CD4-positive, alpha-beta T cell treated with Interleukin-1 beta for 1 hour (primary cell): Measurements from ENCODE around the gene ALKAL2.
"Not testable (repeated sequence)": the region's sequence is repeated elsewhere in the genome, so short reads cannot be mapped to it uniquely, and the experiment has no call there.

ENCODE experiments used
- DNase-seq, 2 donors: peaks; one replicate each; pipeline ENCODE4 v3.0.0-alpha.2; 2020 to 2022

The ALKAL2 gene, protein sequence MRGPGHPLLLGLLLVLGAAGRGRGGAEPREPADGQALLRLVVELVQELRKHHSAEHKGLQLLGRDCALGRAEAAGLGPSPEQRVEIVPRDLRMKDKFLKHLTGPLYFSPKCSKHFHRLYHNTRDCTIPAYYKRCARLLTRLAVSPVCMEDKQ

GRCh38 chr2:287911-288757, at the start of gene ALKAL2:
ALKAL2 (minus strand) TSS chr2:288091; CDS start chr2:287835, 256 bp downstream.
- no peak for DNase-seq

DNA sequence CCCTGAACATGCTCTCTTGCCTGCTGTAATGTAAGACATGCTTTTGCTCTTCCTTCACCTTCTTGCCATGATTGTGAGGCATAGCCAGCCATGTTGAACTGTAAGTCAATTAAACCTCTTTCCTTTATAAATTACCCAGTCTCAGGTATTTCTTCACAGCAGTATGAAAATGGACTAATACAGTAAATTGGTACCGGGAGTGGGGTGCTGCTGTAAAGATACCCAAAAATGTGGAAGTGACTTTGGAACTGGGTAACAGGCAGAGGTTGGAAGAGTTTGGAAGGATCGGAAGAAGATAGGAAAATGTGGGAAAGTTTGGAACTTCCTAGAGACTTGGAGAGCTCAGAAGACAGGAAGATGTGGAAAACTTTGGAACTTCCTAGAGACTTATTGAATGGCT, 49.1 kb upstream of the ALKAL2 start:
- not testable (repeated sequence) for DNase-seq

GRCh38 chr2:336360-336759, 48.5 kb upstream of the ALKAL2 start:
- DNase-seq = no peak

GRCh38 chr2:332592-332991, 44.7 kb upstream of the ALKAL2 start:
- DNase-seq = no peak

DNA sequence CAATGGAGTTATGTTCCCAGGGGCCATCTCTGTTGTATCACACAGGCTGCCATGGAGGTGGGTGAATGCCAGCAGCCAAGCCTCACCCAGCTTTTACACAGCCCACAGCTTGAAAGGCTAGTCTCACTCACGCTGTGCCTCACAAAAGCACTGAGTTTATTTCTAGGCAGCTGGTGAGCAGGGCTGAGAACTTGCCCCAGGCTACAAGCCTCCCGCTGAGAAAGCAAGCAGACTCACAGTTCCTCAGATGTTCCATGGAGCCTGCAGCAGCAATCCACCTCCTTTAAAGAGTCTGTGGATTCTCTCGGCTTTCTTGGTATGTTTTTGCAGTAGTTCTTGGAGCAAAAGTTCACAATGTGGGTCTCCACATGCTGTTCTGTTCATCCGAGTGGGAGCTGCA, 40.9 kb upstream of the ALKAL2 start:
- no peak for DNase-seq

DNA sequence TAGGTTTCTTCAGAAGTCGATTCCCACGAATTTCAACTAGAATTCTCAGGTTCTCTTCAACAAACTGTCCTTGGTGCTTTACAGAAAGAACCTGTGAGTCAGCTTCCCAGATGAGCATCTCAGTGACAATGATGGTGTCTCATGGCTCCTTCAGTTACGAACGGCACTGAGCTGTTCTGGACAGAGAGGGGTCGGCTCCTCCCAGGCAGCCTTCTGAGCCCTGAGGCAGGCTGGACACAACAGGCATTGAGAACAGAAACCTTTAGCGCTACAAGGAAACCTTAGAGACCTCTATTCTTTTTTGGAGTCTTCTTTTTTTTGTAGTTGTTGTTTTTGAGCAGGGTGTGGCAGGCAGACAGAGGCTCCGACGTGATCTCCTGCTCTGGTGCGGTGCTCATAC, 35.1 kb upstream of the ALKAL2 start:
- no peak for DNase-seq

- DNase-seq = no peak
These were observed 34.4 kb upstream of the ALKAL2 start for GRCh38 chr2:322326-322725.

DNA sequence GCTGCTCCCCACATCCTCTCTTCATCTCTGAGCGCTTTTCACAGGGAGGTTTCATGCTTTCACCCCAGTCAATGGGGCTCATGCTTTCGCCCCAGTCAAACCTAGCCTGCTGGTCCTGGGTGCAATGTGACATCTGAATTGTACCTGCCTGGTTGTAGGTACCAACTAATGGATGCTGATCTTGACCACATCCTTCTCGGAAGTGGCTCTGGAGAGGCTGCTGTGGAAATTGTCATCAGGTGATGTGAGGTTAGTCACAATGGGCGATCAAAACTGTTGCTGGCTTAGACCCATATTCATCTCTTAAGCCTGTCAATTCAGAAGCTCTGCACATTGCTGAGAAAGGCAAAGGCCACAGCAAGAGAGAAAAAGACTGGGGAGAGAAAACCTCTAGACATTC, 32.7 kb upstream of the ALKAL2 start:
- no peak for DNase-seq

DNA sequence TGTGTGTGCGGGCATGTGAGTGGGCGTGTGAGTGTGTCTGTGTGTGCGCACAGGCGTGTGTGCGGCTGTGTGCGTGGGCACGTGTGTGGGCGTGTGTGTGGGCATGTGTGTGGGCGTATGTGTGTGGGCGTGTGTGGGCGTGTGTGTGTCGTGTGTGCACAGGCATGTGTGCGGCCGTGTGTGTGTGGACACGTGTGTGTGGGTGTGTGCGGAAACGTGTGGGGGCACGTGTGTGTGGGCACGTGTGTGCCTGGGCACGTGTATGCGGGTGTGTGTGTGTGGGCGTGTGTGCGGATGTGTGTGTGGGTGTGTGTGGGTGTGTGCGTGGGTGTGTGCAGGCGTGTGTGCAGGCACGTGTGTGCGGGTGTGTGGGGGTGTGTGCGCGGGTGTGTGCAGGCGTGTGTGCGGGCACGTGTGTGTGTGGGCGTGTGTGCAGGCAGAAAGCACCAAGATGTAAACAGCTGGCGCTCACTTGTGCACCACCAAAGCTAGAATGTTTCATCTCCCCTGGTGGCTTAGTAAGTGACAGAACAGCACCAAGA, 31.2 kb upstream of the ALKAL2 start:
- no peak for DNase-seq

- peak in 1 of 2 donors; percentile 13 for DNase-seq
These were observed 29.9 kb upstream of the ALKAL2 start for GRCh38 chr2:317501-318424.

DNA sequence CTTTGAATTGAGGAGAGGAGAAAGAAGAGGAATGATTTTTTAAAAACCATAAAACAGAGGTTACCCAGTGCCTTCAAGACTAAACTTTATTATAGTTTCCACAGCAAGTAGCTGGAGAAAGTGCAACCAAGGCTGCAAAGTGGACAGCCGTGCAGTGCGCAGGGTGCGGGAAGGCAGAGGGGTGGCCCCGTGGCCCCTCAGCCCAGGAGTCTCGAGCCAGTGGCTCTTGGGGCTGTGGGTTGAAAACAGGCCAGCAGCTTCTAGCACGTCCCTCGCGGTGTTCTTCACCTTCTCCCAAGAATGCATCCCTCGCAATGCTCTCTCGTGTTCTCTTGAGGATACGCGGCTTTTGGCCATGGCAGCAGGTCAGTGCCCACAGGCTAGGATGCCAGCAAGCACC, 28.5 kb upstream of the ALKAL2 start:
- no peak for DNase-seq

- not testable (repeated sequence) for DNase-seq
These were observed 28.0 kb upstream of the ALKAL2 start for GRCh38 chr2:315925-316324.

GRCh38 chr2:314561-315336, 26.9 kb upstream of the ALKAL2 start:
- no peak for DNase-seq

- DNase-seq = no peak
These were observed 26.1 kb upstream of the ALKAL2 start for GRCh38 chr2:313991-314390.

DNA sequence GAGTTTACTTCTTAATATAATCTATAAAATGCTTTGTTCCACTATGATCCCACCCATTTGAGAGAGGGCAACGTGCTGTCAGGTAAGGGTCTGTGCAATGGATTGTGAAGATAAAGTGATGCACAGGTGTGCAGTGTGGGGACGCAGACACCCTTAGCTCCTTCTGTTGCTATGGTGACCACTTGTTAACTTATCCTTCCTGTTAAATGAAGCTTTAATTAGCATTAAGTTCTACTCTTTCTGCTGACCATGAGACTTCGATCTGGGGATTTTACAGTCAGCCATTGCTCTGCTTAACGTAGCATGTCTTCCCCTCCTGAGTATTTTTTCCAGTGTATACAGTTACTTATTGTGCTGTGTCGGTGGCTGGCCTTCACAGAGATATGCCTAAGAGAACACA, 23.1 kb upstream of the ALKAL2 start:
- no peak for DNase-seq

DNA sequence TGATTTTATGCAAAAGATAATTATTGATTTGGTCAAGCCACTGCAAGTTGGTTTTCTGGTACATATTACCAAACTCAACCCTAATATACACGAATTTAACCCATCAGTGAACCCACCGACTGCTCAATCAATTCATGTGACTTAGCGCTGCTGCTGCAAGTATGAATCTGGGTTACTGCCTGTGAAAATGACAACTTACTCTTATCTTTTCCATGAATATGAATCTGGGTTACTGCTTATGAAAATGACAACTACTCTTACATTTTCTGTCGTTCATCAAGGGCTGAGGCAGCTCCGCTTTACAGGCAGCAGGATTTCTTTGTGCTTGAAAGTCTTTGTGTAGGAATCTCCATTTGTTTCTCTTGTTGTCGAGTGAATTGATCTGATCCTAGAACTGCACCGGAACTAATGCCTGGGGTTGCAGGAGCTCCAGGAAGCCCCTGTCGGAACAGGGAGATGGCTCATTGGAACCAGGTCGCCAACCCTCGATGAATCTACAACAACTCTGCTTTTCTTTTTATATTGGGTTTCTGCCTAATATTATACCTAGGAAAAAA, 22.1 kb upstream of the ALKAL2 start:
- no peak for DNase-seq

DNA sequence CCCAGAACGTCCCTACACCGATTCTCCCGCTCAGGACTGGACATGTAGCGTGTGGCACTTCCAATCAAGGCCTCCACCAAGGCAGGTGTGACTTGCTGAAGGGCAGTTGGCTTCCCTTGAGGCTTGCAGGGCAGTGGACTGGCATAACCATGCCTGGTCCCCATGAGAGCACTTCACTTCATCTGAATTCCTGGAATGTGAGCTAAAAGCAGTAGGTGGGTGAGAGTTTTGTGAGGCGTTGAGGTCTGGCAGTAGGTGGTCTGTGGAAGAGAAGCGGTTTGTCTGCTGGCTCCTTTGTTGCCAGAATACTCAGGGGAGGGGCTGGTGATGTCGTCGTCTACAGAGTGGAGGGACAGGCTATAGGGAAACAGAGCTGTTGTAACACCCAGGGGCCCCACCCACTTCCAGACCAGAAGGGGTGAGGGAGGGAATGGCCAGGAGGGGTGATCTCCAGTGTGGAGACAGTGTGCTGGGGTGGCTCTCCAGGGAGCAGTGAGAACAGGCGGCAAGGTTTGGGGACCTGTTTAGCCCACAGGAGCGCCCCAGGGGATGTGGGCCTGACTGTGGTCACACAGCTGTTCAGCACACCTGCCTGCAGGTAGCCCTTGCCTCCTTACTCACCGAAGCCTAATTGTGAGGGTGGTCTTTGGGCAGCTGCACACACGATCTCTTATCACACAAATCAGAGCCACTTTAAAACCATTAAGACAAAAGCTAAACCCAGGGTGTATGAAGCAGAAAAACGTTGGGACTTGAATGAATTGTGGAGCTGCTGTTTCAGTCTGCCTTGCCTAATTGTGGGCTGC, 21.5 kb upstream of the ALKAL2 start:
- DNase-seq = no peak

GRCh38 chr2:305366-305765, 17.5 kb upstream of the ALKAL2 start:
- no peak for DNase-seq

DNA sequence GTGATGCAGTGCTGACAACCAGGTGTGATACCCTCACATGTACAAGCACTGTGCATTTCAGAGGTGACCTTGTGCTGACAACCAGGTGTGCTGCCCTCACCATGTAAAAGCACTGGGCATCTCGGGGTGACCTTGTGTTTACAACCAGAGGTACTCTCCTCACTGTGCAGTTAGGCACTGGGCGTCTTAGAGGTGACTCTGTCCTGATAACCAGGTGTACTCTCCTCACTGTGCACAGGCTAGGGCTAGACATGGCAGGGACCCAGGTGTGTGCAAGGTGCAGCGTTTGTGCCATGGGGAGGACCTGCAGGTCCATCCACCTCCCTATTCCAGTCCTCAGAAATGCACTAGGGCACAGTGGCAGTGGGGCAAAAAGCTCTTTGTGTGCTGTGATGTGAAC, 8.5 kb upstream of the ALKAL2 start:
- DNase-seq = no peak

DNA sequence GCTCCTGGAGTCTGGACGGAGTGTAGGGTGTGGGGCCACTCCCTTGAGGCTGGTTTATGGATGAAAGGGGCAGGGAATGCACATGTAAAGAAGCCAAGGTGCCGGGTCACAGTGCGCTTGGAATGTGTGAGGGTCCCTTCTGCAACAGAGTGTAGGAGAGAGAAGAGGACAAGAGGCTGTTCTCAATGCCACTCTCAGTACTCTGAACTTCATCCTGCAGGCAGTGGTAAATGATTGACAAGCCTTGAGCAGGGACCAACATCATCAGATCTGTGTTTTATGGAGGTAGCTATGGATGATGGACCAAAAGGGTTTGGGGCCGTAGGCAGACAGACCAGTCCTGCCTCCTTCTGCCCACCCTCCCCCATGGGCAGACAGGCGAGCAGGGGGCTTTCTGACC, 7.2 kb upstream of the ALKAL2 start:
- no peak for DNase-seq

GRCh38 chr2:290090-290722, 2.3 kb upstream of the ALKAL2 start:
- peak; percentile 40 to 52 for DNase-seq
